PC-9 (cell line): ENCODE results near the gene SLC6A3. TPM values are rescaled to one million over a fixed set of nuclear protein-coding genes. Genes with fewer than 3 reads are reported as not detected.

Experiments used
- BruUV-seq: library from RNA; stranded (reverse); fragments of 400-500 nt; replicated peaks from 2 replicates; lab custom pipeline; 2021; lab: Mats Ljungman, UMichigan
- CTCF ChIA-PET: fragments of 300-600 bp; sonication (Branson Sonifier 250); formaldehyde crosslinking; loops from one replicate; lab custom pipeline; 2022; ENCODE audit warnings: antibody characterized with exemption; lab: Charles Lee
- POLR2A ChIA-PET: fragments of 300-600 bp; sonication (Branson Sonifier 250); formaldehyde crosslinking; loops from one replicate; lab custom pipeline; 2022; ENCODE audit warnings: antibody characterized with exemption; ENCODE audit not compliant: unreplicated experiment; lab: Charles Lee
- DNase-seq, 2 experiments: peaks; one replicate each; pipeline versions ENCODE4 v3.0.0 to v3.0.0-alpha.2; 2015 to 2022; ENCODE audit warnings: mixed read lengths in 1 of 2
- H2AFZ ChIP-seq: fragments of 200-600 bp; sonication (generic); 2 replicates; pipeline ENCODE4 v1.8.1; 2017; ENCODE audit warnings: antibody characterized with exemption
- H3F3A ChIP-seq: fragments of 200-600 bp; sonication (generic); 2 replicates; pipeline ENCODE4 v1.8.1; 2017; ENCODE audit warnings: antibody characterized with exemption, mild to moderate bottlenecking, low read depth; ENCODE audit not compliant: insufficient read depth
- H3K27ac ChIP-seq: fragments of 200-600 bp; sonication (generic); 2 replicates; pipeline ENCODE4 v1.6.1; 2016; ENCODE audit warnings: mixed run types
- H3K27me3 ChIP-seq: fragments of 200-600 bp; sonication (generic); 2 replicates; pipeline ENCODE4 v1.6.1; 2016; ENCODE audit warnings: low read depth, mixed run types; ENCODE audit not compliant: insufficient read depth
- H3K36me3 ChIP-seq: fragments of 200-600 bp; sonication (generic); 2 replicates; pipeline ENCODE4 v1.6.1; 2016; ENCODE audit warnings: low read depth, mixed run types
- H3K4me1 ChIP-seq: fragments of 200-600 bp; sonication (generic); replicated peaks from 2 replicates; pipeline ENCODE4 v1.6.1; 2016; ENCODE audit warnings: mixed run types; ENCODE audit not compliant: insufficient read depth
- H3K4me2 ChIP-seq: fragments of 200-600 bp; sonication (generic); 2 replicates; pipeline ENCODE4 v1.6.1; 2017; ENCODE audit warnings: mixed run types
- H3K4me3 ChIP-seq: fragments of 200-600 bp; sonication (generic); 2 replicates; pipeline ENCODE4 v1.6.1; 2016; ENCODE audit warnings: mixed run types
- H3K79me2 ChIP-seq: fragments of 200-600 bp; sonication (generic); 2 replicates; pipeline ENCODE4 v1.6.1; 2017; ENCODE audit warnings: low read depth, mixed run types
- H3K9me2 ChIP-seq: fragments of 200-600 bp; sonication (generic); 2 replicates; pipeline ENCODE4 v1.8.1; 2017; ENCODE audit warnings: mild to moderate bottlenecking; ENCODE audit not compliant: insufficient read depth
- H3K9me3 ChIP-seq: fragments of 200-600 bp; sonication (generic); 2 replicates; pipeline ENCODE4 v1.8.1; 2016; ENCODE audit warnings: low read depth; ENCODE audit not compliant: insufficient read depth
- H4K20me1 ChIP-seq: fragments of 200-600 bp; sonication (generic); 2 replicates; pipeline ENCODE4 v1.8.1; 2017; ENCODE audit not compliant: insufficient read depth
- EZH2 ChIP-seq: fragments of 200-600 bp; sonication (generic); IDR thresholded peaks from 2 replicates; pipeline ENCODE4 v1.8.0; 2017; ENCODE audit warnings: antibody characterized with exemption, low read depth
- intact Hi-C: fragments of 100-400 bp; cut with micrococcal nuclease; formaldehyde crosslinking; loops from one replicate; pipeline ENCODE4 v1.10.0; 2022; ENCODE audit not compliant: unreplicated experiment
- total RNA-seq: library from RNA; stranded (reverse); gene quantifications from 2 replicates; pipeline ENCODE4 v1.2.3, GENCODE V29; 2021
- TF ChIP-seq, protein P1 (sequence below): fragments of 200-600 bp; sonication (generic); conservative IDR thresholded peaks from 2 replicates; pipeline ENCODE4 v1.6.1; 2017; ENCODE audit warnings: mixed run types, antibody characterized with exemption, mild to moderate bottlenecking, moderate library complexity

SLC6A3 gene
- total RNA-seq, 1 experiment from 2014 or later = not detected

DNA sequence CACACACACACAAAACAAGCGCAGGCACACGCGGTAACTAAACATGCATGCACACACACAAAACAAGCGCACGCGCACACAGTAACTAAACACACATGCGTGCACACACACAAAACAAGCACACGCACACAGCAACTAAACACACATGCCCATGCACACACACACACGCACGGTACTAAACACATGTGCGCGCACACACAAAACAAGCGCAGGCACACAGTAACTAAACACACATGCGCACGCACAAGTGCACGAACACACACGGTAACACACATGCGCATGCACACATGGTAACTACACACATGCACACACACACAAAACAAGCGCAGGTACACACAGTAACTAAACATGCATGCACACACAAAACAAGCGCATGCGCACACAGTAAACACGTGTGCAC, 19.9 kb upstream of the SLC6A3 start:
- TF ChIP-seq, protein P1, sequence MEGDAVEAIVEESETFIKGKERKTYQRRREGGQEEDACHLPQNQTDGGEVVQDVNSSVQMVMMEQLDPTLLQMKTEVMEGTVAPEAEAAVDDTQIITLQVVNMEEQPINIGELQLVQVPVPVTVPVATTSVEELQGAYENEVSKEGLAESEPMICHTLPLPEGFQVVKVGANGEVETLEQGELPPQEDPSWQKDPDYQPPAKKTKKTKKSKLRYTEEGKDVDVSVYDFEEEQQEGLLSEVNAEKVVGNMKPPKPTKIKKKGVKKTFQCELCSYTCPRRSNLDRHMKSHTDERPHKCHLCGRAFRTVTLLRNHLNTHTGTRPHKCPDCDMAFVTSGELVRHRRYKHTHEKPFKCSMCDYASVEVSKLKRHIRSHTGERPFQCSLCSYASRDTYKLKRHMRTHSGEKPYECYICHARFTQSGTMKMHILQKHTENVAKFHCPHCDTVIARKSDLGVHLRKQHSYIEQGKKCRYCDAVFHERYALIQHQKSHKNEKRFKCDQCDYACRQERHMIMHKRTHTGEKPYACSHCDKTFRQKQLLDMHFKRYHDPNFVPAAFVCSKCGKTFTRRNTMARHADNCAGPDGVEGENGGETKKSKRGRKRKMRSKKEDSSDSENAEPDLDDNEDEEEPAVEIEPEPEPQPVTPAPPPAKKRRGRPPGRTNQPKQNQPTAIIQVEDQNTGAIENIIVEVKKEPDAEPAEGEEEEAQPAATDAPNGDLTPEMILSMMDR = no peak
- TF ChIP-seq EZH2 = no peak
- peaks cover 37% of the 10 kb centered on the region for H3F3A ChIP-seq
- H3K36me3 ChIP-seq = peaks cover 23% of the 10 kb centered on the region
- no peaks in the 10 kb centered on the region for H3K4me1 ChIP-seq
- H4K20me1 ChIP-seq = peaks cover 3% of the 10 kb centered on the region
- no peak for DNase-seq
- no peaks in the 10 kb centered on the region for H3K9me2 ChIP-seq
- no peaks in the 10 kb centered on the region for H3K27me3 ChIP-seq
- H3K79me2 ChIP-seq = no peaks in the 10 kb centered on the region
- no TSS peak for BruUV-seq
- H3K4me3 ChIP-seq = no peak overlapping the region
- H2AFZ ChIP-seq = no peak overlapping the region
- H3K4me2 ChIP-seq = no peak overlapping the region
- intact Hi-C loops = no loop called here
- H3K27ac ChIP-seq = no peak overlapping the region
- ChIA-PET CTCF (no interaction called here), POLR2A (no interaction called here)
- peaks cover 8% of the 10 kb centered on the region; the same call in 1 of the 2 replicates for H3K9me3 ChIP-seq

DNA sequence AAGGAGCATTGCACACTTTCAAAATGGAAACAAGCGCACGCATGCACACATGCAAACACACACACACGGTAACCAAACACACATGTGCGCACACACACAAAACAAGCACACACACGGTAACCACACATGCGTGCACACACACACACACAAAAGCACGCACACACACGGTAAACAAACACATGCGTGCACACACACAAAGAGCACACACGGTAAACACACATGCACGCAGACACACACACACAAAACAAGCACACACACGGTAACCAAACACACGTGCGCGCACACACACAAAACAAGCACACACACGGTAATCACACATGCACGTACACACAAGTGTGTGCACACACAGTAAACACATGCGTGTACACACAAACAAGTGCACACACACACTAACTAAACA, 19.3 kb upstream of the SLC6A3 start:
- no peak overlapping the region for H3K4me2 ChIP-seq
- no peaks in the 10 kb centered on the region for H3K4me1 ChIP-seq
- H4K20me1 ChIP-seq = peaks cover 3% of the 10 kb centered on the region
- peaks cover 23% of the 10 kb centered on the region for H3K36me3 ChIP-seq
- H3K79me2 ChIP-seq = no peaks in the 10 kb centered on the region
- H3F3A ChIP-seq = peaks cover 40% of the 10 kb centered on the region
- H3K9me3 ChIP-seq = peaks cover 8% of the 10 kb centered on the region; the same call in 1 of the 2 replicates
- CTCF ChIA-PET = no interaction called here
- H3K27ac ChIP-seq = no peak overlapping the region
- no peaks in the 10 kb centered on the region for H3K9me2 ChIP-seq
- no peaks in the 10 kb centered on the region for H3K27me3 ChIP-seq
- BruUV-seq = no TSS peak
- no peak overlapping the region for H3K4me3 ChIP-seq
- no peak overlapping the region for H2AFZ ChIP-seq
- TF ChIP-seq EZH2 = no peak
- TF ChIP-seq, protein P1 = no peak
- no peak for DNase-seq
- POLR2A ChIA-PET = no interaction called here
- intact Hi-C loops = no loop called here

DNA sequence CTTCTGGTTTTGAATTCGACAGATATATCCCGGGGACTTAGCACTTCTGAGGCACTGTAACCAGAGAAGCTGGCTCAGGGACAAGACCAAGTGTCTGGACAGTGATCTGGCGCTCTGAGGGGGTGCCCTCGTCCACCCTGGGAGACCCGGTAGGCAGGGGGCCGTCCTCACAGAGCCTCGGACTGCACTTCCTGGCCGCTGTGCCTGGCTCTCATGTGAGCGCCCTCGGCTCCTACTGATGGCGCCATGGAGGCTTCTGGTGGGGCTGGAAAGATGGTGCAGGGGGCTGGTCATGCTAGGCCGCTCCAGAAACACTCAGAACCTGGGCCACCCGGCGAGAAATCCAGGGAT, 18.8 kb upstream of the SLC6A3 start:
- no peak overlapping the region for H3K27ac ChIP-seq
- peaks cover 40% of the 10 kb centered on the region for H3F3A ChIP-seq
- ChIA-PET POLR2A (no interaction called here), CTCF (no interaction called here)
- H3K79me2 ChIP-seq = no peaks in the 10 kb centered on the region
- no TSS peak for BruUV-seq
- DNase-seq = no peak
- no peak overlapping the region for H3K4me2 ChIP-seq
- intact Hi-C loops = no loop called here
- no peaks in the 10 kb centered on the region for H3K27me3 ChIP-seq
- H3K36me3 ChIP-seq = peaks cover 23% of the 10 kb centered on the region
- no peaks in the 10 kb centered on the region for H3K4me1 ChIP-seq
- no peaks in the 10 kb centered on the region for H3K9me2 ChIP-seq
- TF ChIP-seq EZH2 = no peak
- TF ChIP-seq, protein P1 = no peak
- peaks cover 8% of the 10 kb centered on the region; the same call in 1 of the 2 replicates for H3K9me3 ChIP-seq
- H4K20me1 ChIP-seq = peaks cover 3% of the 10 kb centered on the region
- no peak overlapping the region for H2AFZ ChIP-seq
- H3K4me3 ChIP-seq = no peak overlapping the region
